Upper lobe of left lung (tissue), 6 donors: ENCODE results near the gene TAPBP. TPM values are rescaled to one million over a fixed set of nuclear protein-coding genes. Genes with fewer than 3 reads are reported as not detected.
"Not testable (repeated sequence)": the region's sequence is repeated elsewhere in the genome, so short reads cannot be mapped to it uniquely, and the experiment has no call there.

Experiments
- ATAC-seq, 2 donors: fragments of 200-7000 bp; cut with Tn5 transposase; one replicate each; pipeline ENCODE4 v1.9.1; 2022; ENCODE audit warnings: mild to moderate bottlenecking in 2 of 2, moderate library complexity in 2 of 2; ENCODE audit not compliant: low FRiP score in 2 of 2
- DNase-seq, 2 donors: peaks; one replicate each; pipeline ENCODE4 v3.0.0-alpha.2; 2019 to 2020
- H3K27ac ChIP-seq, 4 donors: fragments of 200-600 bp; sonication (generic); one replicate each; pipeline ENCODE4 v1.5.1; 2016 to 2019
- H3K27me3 ChIP-seq, 4 donors: fragments of 200-600 bp; sonication (generic); one replicate each; pipeline ENCODE4 v1.5.1; 2017 to 2019
- H3K36me3 ChIP-seq, 4 donors: fragments of 200-600 bp; sonication (generic); one replicate each; pipeline ENCODE4 v1.5.1; 2016 to 2019
- H3K4me1 ChIP-seq, 4 donors: fragments of 200-600 bp; sonication (generic); one replicate each; pipeline ENCODE4 v1.5.1; 2018 to 2019
- H3K4me3 ChIP-seq, 4 donors: fragments of 200-600 bp; sonication (generic); one replicate each; pipeline ENCODE4 v1.5.1; 2017 to 2019; ENCODE audit warnings: mild to moderate bottlenecking in 2 of 4, moderate library complexity in 1 of 4
- H3K9me3 ChIP-seq, 4 donors: fragments of 200-600 bp; sonication (generic); one replicate each; pipeline ENCODE4 v1.5.1; 2018 to 2019
- CTCF ChIP-seq, 6 experiments: fragments of 450-650 bp in 4 of 6; fragments of 200-600 bp in 2 of 6; sonication (generic) in 2 of 6; IDR thresholded peaks; one replicate each; pipeline ENCODE4 v1.5.1; 2016 to 2019; ENCODE audit warnings: antibody characterized with exemption in 6 of 6
- EP300 ChIP-seq, 4 donors: sonication (generic); formaldehyde crosslinking; IDR thresholded peaks; one replicate each; pipeline ENCODE4 v1.5.1; 2017; ENCODE audit warnings: antibody characterized with exemption in 4 of 4, control low read depth in 2 of 4
- POLR2A ChIP-seq, 4 donors: fragments of 450-650 bp; IDR thresholded peaks; one replicate each; pipeline ENCODE4 v1.5.1; 2016 to 2017; ENCODE audit warnings: antibody characterized with exemption in 4 of 4, mild to moderate bottlenecking in 2 of 4
- POLR2AphosphoS5 ChIP-seq, 2 donors: sonication (generic); formaldehyde crosslinking; IDR thresholded peaks; one replicate each; pipeline ENCODE4 v1.5.1; 2017; ENCODE audit warnings: antibody characterized with exemption in 2 of 2
- WGBS, 2 donors: methylation state at CpG; one replicate each; pipeline ENCODE4 v1.1.5; 2017 to 2018; 5-methylcytosine and 5-hydroxymethylcytosine counted together
- total RNA-seq, 6 donors: library from RNA; depleted of rRNA in 4 of 6; stranded (reverse); fragments of >200 nt in 4 of 6; gene quantifications; one replicate each; pipeline versions ENCODE4 v1.1.0 to v1.2.1, GENCODE V29; 2016 to 2021
- donor health status: DM: no; HTN: no; CAD: no; lungs with moderate emphysema.
- donor health status: DM: no; HTN: yes; CAD: no; lungs with severe emphysema.

TAPBP gene
- total RNA-seq, 6 donors from 2014 or later = 131 to 310 (median 221) TPM

GRCh38 chr6:33288921-33289783 is 24.7 kb downstream of the TAPBP start, which contains the start of the genes PFDN6 and WDR46:
Gene PFDN6, plus strand, starts transcription at chr6:33289601. Its CDS starts 256 bp downstream, at chr6:33289857.
Gene WDR46, minus strand, starts transcription at chr6:33289239. Its CDS starts 69 bp downstream, at chr6:33289170.
- TF ChIP-seq POLR2AphosphoS5 (IDR thresholded peaks at IDR 0.05) (peak; percentile 27 to 66), POLR2A (IDR thresholded peaks at IDR 0.05) (peak in 3 of 4 donors; percentile 12 to 39 (median 31)), EP300 (IDR thresholded peaks at IDR 0.05) (no peak), CTCF (IDR thresholded peaks at IDR 0.05) (no peak)
- WGBS, 2 donors = 0% methylated on average over 33 to 42 of the region's 43 CpGs
- Histone ChIP-seq H3K9me3 (no peaks in the 10 kb centered on the region), H3K27me3 (no peaks in the 10 kb centered on the region), H3K4me1 (peaks cover 17 to 26% (median 22%) of the 10 kb centered on the region in 4 donors), H3K36me3 (peaks cover 16 to 68% (median 44%) of the 10 kb centered on the region in 4 donors), H3K4me3 (peak within 1 kb of the TSS; percentile 70 to 94 (median 84)), H3K27ac (peak within 1 kb of the TSS; percentile 66 to 84 (median 74))
- peak; percentile 72 to 85 for DNase-seq
- ATAC-seq = peak; percentile 96 to 98

GRCh38 chr6:33288141-33288920 is 25.5 kb downstream of the TAPBP start:
- 10 to 15% methylated on average over 17 to 21 of the region's 21 CpGs for WGBS, 2 donors
- Histone ChIP-seq H3K27ac (peak overlapping the region; percentile 66 to 84 (median 74)), H3K9me3 (no peaks in the 10 kb centered on the region), H3K27me3 (no peaks in the 10 kb centered on the region), H3K4me1 (peaks cover 17 to 26% (median 22%) of the 10 kb centered on the region in 4 donors), H3K36me3 (peaks cover 16 to 67% (median 39%) of the 10 kb centered on the region in 4 donors), H3K4me3 (peak overlapping the region; percentile 70 to 94 (median 84))
- TF ChIP-seq POLR2AphosphoS5 (IDR thresholded peaks at IDR 0.05) = no peak
- TF ChIP-seq CTCF (IDR thresholded peaks at IDR 0.05) = peak in 1 of 6 experiments; percentile 9
- no peak for TF ChIP-seq POLR2A (IDR thresholded peaks at IDR 0.05)
- no peak for TF ChIP-seq EP300 (IDR thresholded peaks at IDR 0.05)
- DNase-seq (peak in 1 of 2 donors; percentile 72), ATAC-seq (peak in 1 of 2 donors; percentile 4)

GRCh38 chr6:33286946-33287914 is 26.6 kb downstream of the TAPBP start:
- no peaks in the 10 kb centered on the region for H3K27me3 ChIP-seq
- 85 to 88% methylated on average over 16 to 22 of the region's 22 CpGs for WGBS, 2 donors
- TF ChIP-seq POLR2A (IDR thresholded peaks at IDR 0.05) (no peak), POLR2AphosphoS5 (IDR thresholded peaks at IDR 0.05) (no peak), EP300 (IDR thresholded peaks at IDR 0.05) (no peak), CTCF (IDR thresholded peaks at IDR 0.05) (no peak)
- H3K4me1 ChIP-seq = peaks cover 17 to 26% (median 22%) of the 10 kb centered on the region in 4 donors
- H3K36me3 ChIP-seq = peaks cover 10 to 67% (median 36%) of the 10 kb centered on the region in 4 donors
- no peak for ATAC-seq
- H3K9me3 ChIP-seq = no peaks in the 10 kb centered on the region
- DNase-seq = no peak
- H3K27ac ChIP-seq = no peak overlapping the region
- H3K4me3 ChIP-seq = no peak overlapping the region

GRCh38 chr6:33285214-33285613 is 28.7 kb downstream of the TAPBP start:
- DNase-seq, H3K27me3 ChIP-seq, H3K4me3 ChIP-seq, H3K27ac ChIP-seq, ATAC-seq, H3K9me3 ChIP-seq: not testable (repeated sequence)
- WGBS, 2 donors = 86 to 94% methylated on average over 4 of the region's 4 CpGs
- peaks cover 0 to 70% (median 36%) of the 10 kb centered on the region in 4 donors for H3K36me3 ChIP-seq
- H3K4me1 ChIP-seq = peaks cover 12 to 18% (median 17%) of the 10 kb centered on the region in 4 donors
